ENCODE data around the gene RAD51B.

DNA sequence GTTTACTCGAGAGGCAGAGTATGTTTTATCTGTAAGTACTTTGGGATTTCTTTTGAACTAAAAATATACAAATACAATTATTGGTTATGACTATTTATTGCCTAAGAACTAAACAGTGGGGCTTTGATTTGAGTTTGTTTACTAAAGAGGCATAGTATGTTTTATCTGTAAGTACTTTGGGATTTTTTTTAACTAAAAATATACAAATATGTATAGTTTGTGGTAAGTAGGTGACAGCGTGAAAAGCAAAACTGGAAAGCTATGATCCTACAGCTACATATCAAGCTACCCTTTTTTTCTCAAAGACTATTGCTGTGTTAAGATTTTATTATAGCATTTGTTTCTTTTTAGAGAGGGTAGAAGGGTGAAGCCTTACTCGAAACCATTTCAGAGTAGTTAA, 171.0 kb downstream of the RAD51B start:
- no peak for TF ChIP-seq POLR2A (IDR thresholded peaks at IDR 0.05; ENCODE audit: low read depth, low read length)
- TF ChIP-seq POLR2AphosphoS5 (IDR thresholded peaks at IDR 0.05; ENCODE audit: low read depth, low read length) = no peak

All from GM12892 (cell line).